Astrocyte of the spinal cord (primary cell): ENCODE results near the gene TBC1D14.

ENCODE experiments used
- DNase-seq: peaks from one replicate; pipeline ENCODE4 v3.0.0; 2011; ENCODE audit warnings: low read depth, low spot score
- H3K4me3 ChIP-seq: 2 replicates; pipeline ENCODE4 v1.5.1; 2011; ENCODE audit warnings: low read depth, mild to moderate bottlenecking, low read length, moderate library complexity
- CTCF ChIP-seq: IDR thresholded peaks from 2 replicates; pipeline ENCODE4 v1.5.1; 2012; ENCODE audit warnings: low read depth, mild to moderate bottlenecking, low read length, inconsistent platforms
- in situ Hi-C: cut with HindIII; loops from 2 replicates; pipeline ENCODE4 v1.10.0; 2017; ENCODE audit warnings: low sequenced_read_pairs

Gene TBC1D14

GRCh38 chr4:7014815-7015214 is 105.2 kb downstream of the TBC1D14 start:
- in situ Hi-C loops, result no loop called here
- no peak for TF ChIP-seq CTCF
- DNase-seq, result no peak
- no peak overlapping the region for H3K4me3 ChIP-seq

- no peak for TF ChIP-seq CTCF
- peak; percentile 55 for DNase-seq
Measured at GRCh38 chr4:7015383-7016035, 105.9 kb downstream of the TBC1D14 start.

GRCh38 chr4:7016086-7016485 is 106.5 kb downstream of the TBC1D14 start:
- in situ Hi-C loops, result no loop called here
- no peak for DNase-seq
- TF ChIP-seq CTCF, result no peak
- H3K4me3 ChIP-seq, result no peak overlapping the region

More at GRCh38 chr4:7015383-7016035, 105.9 kb downstream of the TBC1D14 start:
- in situ Hi-C loops, result no loop called here
- no peak overlapping the region for H3K4me3 ChIP-seq

- no peak for DNase-seq
- no peak for TF ChIP-seq CTCF
- no peak overlapping the region for H3K4me3 ChIP-seq
- in situ Hi-C loops, result no loop called here
Measured at GRCh38 chr4:7016512-7016911, 106.9 kb downstream of the TBC1D14 start.

- no peak for TF ChIP-seq CTCF
Measured at GRCh38 chr4:7017446-7018048, 107.9 kb downstream of the TBC1D14 start.

GRCh38 chr4:7018281-7018680 is 108.7 kb downstream of the TBC1D14 start:
- no peak overlapping the region for H3K4me3 ChIP-seq
- no peak for TF ChIP-seq CTCF
- DNase-seq, result no peak
- in situ Hi-C loops, result no loop called here

More at GRCh38 chr4:7017446-7018048, 107.9 kb downstream of the TBC1D14 start:
- H3K4me3 ChIP-seq, result no peak overlapping the region
- no peak for DNase-seq
- in situ Hi-C loops, result no loop called here
